Ovary (tissue), 3 donors: ENCODE results near the gene TUBB3.

Source experiments
- EP300 ChIP-seq: sonication (generic); formaldehyde crosslinking; IDR thresholded peaks from one replicate; pipeline ENCODE4 v1.6.1; 2017; ENCODE audit warnings: antibody characterized with exemption
- TF ChIP-seq, protein P1 (sequence below), 3 donors: fragments of 450-650 bp in 2 of 3; fragments of 200-600 bp in 1 of 3; IDR thresholded peaks; one replicate each; pipeline versions ENCODE4 v1.5.1 to v1.8.0; 2016 to 2022; ENCODE audit warnings: antibody characterized with exemption in 3 of 3, mild to moderate bottlenecking in 1 of 3
- donor health status: DM: no; HTN: no; CAD: no.

DNA sequence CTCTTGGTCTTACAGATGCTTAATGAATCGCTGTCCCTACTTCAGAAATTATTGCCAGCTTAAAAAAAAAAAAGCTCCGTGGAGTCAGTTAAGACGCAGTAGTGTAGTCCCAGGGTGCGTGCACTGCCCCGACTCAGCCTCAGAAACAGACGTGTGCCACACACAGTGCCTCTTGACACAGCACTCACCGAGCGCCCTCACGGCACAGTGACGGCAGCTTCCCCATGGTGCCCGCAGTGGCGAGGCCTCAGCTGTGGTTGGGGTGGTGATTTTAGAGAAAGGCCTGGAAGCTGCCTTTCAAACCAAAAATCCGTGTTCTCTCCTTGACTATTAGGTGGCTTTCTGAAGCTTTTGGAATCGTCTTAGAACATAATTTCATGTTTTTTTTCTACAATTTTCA, 35.9 kb upstream of the TUBB3 start:
- TF ChIP-seq, protein P1, sequence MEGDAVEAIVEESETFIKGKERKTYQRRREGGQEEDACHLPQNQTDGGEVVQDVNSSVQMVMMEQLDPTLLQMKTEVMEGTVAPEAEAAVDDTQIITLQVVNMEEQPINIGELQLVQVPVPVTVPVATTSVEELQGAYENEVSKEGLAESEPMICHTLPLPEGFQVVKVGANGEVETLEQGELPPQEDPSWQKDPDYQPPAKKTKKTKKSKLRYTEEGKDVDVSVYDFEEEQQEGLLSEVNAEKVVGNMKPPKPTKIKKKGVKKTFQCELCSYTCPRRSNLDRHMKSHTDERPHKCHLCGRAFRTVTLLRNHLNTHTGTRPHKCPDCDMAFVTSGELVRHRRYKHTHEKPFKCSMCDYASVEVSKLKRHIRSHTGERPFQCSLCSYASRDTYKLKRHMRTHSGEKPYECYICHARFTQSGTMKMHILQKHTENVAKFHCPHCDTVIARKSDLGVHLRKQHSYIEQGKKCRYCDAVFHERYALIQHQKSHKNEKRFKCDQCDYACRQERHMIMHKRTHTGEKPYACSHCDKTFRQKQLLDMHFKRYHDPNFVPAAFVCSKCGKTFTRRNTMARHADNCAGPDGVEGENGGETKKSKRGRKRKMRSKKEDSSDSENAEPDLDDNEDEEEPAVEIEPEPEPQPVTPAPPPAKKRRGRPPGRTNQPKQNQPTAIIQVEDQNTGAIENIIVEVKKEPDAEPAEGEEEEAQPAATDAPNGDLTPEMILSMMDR (IDR thresholded peaks at IDR 0.05) = no peak
- no peak for TF ChIP-seq EP300
